ENCODE results near the gene PTK7. TPM values are rescaled to one million over a fixed set of nuclear protein-coding genes. Genes with fewer than 3 reads are reported as not detected.
A peak's percentile ranks its signal among the peaks of the same experiment; 100 is the strongest.

PTK7 gene
- total and polyA plus RNA-seq, 2 donors (not counting 1 experiment from before 2014, with no cell fraction given), result not detected

DNA sequence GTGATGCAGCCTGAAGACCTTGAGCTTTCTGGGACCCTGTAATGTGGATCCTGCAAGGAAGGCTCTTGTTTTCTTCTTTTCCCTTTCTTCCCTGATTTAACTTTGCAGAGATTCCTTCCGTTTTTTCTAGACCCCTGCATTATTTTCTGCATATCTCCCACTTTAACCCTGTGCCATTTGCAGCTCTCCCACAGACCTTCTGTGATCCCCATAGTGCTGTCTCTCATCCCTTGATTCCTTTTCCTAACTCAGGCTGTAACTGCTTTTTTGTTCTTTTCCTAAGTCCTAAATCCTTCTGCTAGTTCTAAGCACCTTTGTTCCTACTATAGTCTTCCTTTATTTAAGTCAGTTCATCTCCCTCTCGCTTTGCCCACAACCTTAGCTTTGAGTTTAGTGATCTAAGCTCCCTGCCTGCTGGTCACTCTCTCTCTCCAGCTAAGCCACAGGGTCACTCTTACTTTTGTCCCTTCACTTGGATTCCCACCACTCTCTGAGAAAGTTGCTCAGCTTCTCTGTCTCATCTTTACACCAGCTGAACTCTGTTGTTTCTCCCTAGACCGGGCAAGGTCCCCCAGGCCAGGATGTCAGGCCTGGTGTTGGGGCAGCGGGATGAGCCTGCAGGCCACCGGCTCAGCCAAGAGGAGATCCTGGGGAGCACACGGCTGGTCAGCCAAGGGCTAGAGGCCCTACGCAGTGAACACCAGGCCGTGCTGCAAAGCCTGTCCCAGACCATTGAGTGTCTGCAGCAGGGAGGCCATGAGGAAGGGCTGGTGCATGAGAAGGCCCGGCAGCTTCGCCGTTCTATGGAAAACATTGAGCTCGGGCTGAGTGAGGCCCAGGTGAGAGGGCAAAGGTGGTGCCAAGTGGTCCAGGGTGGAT, 15.1 kb upstream of the PTK7 start:
- DNase-seq (no peak), ATAC-seq (ENCODE audit: low read depth) (no peak)
- H3K9me3 Mint-ChIP-seq (ENCODE audit: insufficient read depth), result no peaks in the 10 kb centered on the region
- Histone ChIP-seq H4K20me1 (ENCODE audit: control insufficient read depth, insufficient read depth, low read length, poor library complexity, severe bottlenecking) (peaks cover 11% of the 10 kb centered on the region), H3K9ac (ENCODE audit: low read length) (no peak overlapping the region), H3K4me1 (ENCODE audit: control insufficient read depth in 2 of 2, insufficient read depth in 2 of 2, low read length in 2 of 2) (peaks cover 16 to 22% of the 10 kb centered on the region in 2 donors), H3K79me2 (ENCODE audit: control insufficient read depth, insufficient read depth, low read length) (peaks cover 33% of the 10 kb centered on the region), H3K4me2 (replicated peaks; ENCODE audit: low read depth, low read length, poor library complexity, severe bottlenecking) (peak overlapping the region; percentile 87), H3K36me3 (replicated peaks in 1 of 2; ENCODE audit: control extremely low read depth in 1 of 2, control insufficient read depth in 1 of 2, extremely low read depth in 1 of 2, insufficient read depth in 2 of 2, low read length in 1 of 2) (peaks cover 0 to 21% of the 10 kb centered on the region in 2 experiments), H3K9me3 (ENCODE audit: control extremely low read depth in 1 of 3, control insufficient read depth in 2 of 3, insufficient read depth in 1 of 3, low read length in 2 of 3) (no peaks in the 10 kb centered on the region), H3K4me3 (ENCODE audit: control extremely low read depth in 1 of 5, extremely low read depth in 1 of 5, insufficient read depth in 1 of 5, low read depth in 2 of 5, low read length in 4 of 5) (no peak overlapping the region), H3K27me3 (replicated peaks in 1 of 4; ENCODE audit: control extremely low read depth in 1 of 4, control insufficient read depth in 3 of 4, insufficient read depth in 4 of 4, low read length in 3 of 4) (no peaks in the 10 kb centered on the region), H3K27ac (ENCODE audit: low read length in 2 of 2) (no peak overlapping the region), H2AFZ (ENCODE audit: insufficient read depth, low read depth, low read length, poor library complexity, severe bottlenecking) (no peak overlapping the region)
- H3K4me1 Mint-ChIP-seq, result peaks cover 35% of the 10 kb centered on the region
- peak overlapping the region; percentile 80 for H3K27ac Mint-ChIP-seq
- H3K27me3 Mint-ChIP-seq, result no peaks in the 10 kb centered on the region
- TF ChIP-seq, protein P1, sequence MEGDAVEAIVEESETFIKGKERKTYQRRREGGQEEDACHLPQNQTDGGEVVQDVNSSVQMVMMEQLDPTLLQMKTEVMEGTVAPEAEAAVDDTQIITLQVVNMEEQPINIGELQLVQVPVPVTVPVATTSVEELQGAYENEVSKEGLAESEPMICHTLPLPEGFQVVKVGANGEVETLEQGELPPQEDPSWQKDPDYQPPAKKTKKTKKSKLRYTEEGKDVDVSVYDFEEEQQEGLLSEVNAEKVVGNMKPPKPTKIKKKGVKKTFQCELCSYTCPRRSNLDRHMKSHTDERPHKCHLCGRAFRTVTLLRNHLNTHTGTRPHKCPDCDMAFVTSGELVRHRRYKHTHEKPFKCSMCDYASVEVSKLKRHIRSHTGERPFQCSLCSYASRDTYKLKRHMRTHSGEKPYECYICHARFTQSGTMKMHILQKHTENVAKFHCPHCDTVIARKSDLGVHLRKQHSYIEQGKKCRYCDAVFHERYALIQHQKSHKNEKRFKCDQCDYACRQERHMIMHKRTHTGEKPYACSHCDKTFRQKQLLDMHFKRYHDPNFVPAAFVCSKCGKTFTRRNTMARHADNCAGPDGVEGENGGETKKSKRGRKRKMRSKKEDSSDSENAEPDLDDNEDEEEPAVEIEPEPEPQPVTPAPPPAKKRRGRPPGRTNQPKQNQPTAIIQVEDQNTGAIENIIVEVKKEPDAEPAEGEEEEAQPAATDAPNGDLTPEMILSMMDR (IDR thresholded peaks at IDR 0.05), result no peak
- no peak for TF ChIP-seq EZH2 (IDR thresholded peaks at IDR 0.05; ENCODE audit: borderline replicate concordance, insufficient read depth, low read depth, low read length, poor library complexity, severe bottlenecking)
- CTCF ChIA-PET, result interaction anchor here (1.0 kb wide), 1 partner anchor 40 kb away, joined by 3 read pairs; the partner anchor contains the start of gene RRP36
- POLR2A ChIA-PET, result no interaction called here
- WGBS (ENCODE audit: insufficient coverage), result 94% methylated on average over 12 of the region's 12 CpGs
- H3K4me3 Mint-ChIP-seq, result peak overlapping the region; percentile 99
- intact Hi-C loops (cut with micrococcal nuclease), result no loop called here

DNA sequence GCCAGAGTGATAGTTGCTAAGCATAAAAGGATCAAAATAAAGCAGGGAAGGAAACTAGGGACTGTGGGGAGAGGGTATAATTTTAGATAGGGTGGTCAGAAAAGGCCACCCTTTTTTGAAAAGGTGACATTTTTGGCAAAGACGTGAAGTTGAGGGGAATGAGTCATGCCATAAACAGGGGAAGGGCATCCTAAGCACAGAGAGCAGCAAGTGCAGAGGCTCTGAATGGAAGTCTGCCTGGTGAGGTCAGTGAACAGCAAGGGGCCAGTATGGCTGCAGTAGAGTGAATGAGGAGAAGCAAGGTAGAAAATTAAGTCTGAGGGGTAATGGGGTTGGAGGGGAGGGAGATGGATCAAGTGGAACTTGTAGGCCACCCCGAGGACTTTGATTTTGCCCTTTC, 14.3 kb upstream of the PTK7 start:
- no peak overlapping the region for H3K27ac ChIP-seq (ENCODE audit: low read length in 2 of 2)
- no peaks in the 10 kb centered on the region for H3K9me3 ChIP-seq (ENCODE audit: control extremely low read depth in 1 of 3, control insufficient read depth in 2 of 3, insufficient read depth in 1 of 3, low read length in 2 of 3)
- H4K20me1 ChIP-seq (ENCODE audit: control insufficient read depth, insufficient read depth, low read length, poor library complexity, severe bottlenecking), result peaks cover 11% of the 10 kb centered on the region
- peaks cover 16 to 22% of the 10 kb centered on the region in 2 donors for H3K4me1 ChIP-seq (ENCODE audit: control insufficient read depth in 2 of 2, insufficient read depth in 2 of 2, low read length in 2 of 2)
- peak overlapping the region; percentile 24 for H3K4me3 Mint-ChIP-seq
- ChIA-PET POLR2A (no interaction called here), CTCF (no interaction called here)
- no peak overlapping the region for H3K27ac Mint-ChIP-seq
- H3K9me3 Mint-ChIP-seq (ENCODE audit: insufficient read depth), result no peaks in the 10 kb centered on the region
- DNase-seq (no peak), ATAC-seq (ENCODE audit: low read depth) (no peak)
- H3K9ac ChIP-seq (ENCODE audit: low read length), result no peak overlapping the region
- intact Hi-C loops (cut with micrococcal nuclease), result no loop called here
- H2AFZ ChIP-seq (ENCODE audit: insufficient read depth, low read depth, low read length, poor library complexity, severe bottlenecking), result no peak overlapping the region
- H3K4me2 ChIP-seq (replicated peaks; ENCODE audit: low read depth, low read length, poor library complexity, severe bottlenecking), result no peak overlapping the region
- H3K27me3 ChIP-seq (replicated peaks in 1 of 4; ENCODE audit: control extremely low read depth in 1 of 4, control insufficient read depth in 3 of 4, insufficient read depth in 4 of 4, low read length in 3 of 4), result no peaks in the 10 kb centered on the region
- peaks cover 33% of the 10 kb centered on the region for H3K79me2 ChIP-seq (ENCODE audit: control insufficient read depth, insufficient read depth, low read length)
- no peak for TF ChIP-seq EZH2 (IDR thresholded peaks at IDR 0.05; ENCODE audit: borderline replicate concordance, insufficient read depth, low read depth, low read length, poor library complexity, severe bottlenecking)
- TF ChIP-seq, protein P1 (IDR thresholded peaks at IDR 0.05), result no peak
- H3K27me3 Mint-ChIP-seq, result no peaks in the 10 kb centered on the region
- peaks cover 34% of the 10 kb centered on the region for H3K4me1 Mint-ChIP-seq
- H3K36me3 ChIP-seq (replicated peaks in 1 of 2; ENCODE audit: control extremely low read depth in 1 of 2, control insufficient read depth in 1 of 2, extremely low read depth in 1 of 2, insufficient read depth in 2 of 2, low read length in 1 of 2), result peaks cover 0 to 26% of the 10 kb centered on the region in 2 experiments
- 92% methylated on average over 2 of the region's 2 CpGs for WGBS (ENCODE audit: insufficient coverage)
- H3K4me3 ChIP-seq (ENCODE audit: control extremely low read depth in 1 of 5, extremely low read depth in 1 of 5, insufficient read depth in 1 of 5, low read depth in 2 of 5, low read length in 4 of 5), result no peak overlapping the region
